ENCODE data around the gene TEX51.

The TEX51 gene

GRCh38 chr2:126907671-126908070 lies 9.0 kb downstream of the TEX51 start:
- no peak for DNase-seq (ENCODE audit: low spot score)
- TF ChIP-seq CTCF (IDR thresholded peaks at IDR 0.05; ENCODE audit: borderline replicate concordance, control extremely low read depth, extremely low read depth, insufficient read depth, missing control alignments): no peak
- in situ Hi-C loops (cut with MboI; ENCODE audit: low sequenced_read_pairs, unreplicated experiment): no loop called here

GRCh38 chr2:126908721-126909177 lies 10.1 kb downstream of the TEX51 start:
- in situ Hi-C loops (cut with MboI; ENCODE audit: low sequenced_read_pairs, unreplicated experiment): no loop called here
- TF ChIP-seq CTCF (IDR thresholded peaks at IDR 0.05; ENCODE audit: borderline replicate concordance, control extremely low read depth, extremely low read depth, insufficient read depth, missing control alignments): no peak
- DNase-seq (ENCODE audit: low spot score): no peak

GRCh38 chr2:126909366-126909765 lies 10.7 kb downstream of the TEX51 start:
- TF ChIP-seq CTCF (IDR thresholded peaks at IDR 0.05; ENCODE audit: borderline replicate concordance, control extremely low read depth, extremely low read depth, insufficient read depth, missing control alignments): no peak
- no peak for DNase-seq (ENCODE audit: low spot score)
- in situ Hi-C loops (cut with MboI; ENCODE audit: low sequenced_read_pairs, unreplicated experiment): no loop called here

- no peak for DNase-seq (ENCODE audit: low spot score)
- in situ Hi-C loops (cut with MboI; ENCODE audit: low sequenced_read_pairs, unreplicated experiment): no loop called here
- no peak for TF ChIP-seq CTCF (IDR thresholded peaks at IDR 0.05; ENCODE audit: borderline replicate concordance, control extremely low read depth, extremely low read depth, insufficient read depth, missing control alignments)
These were observed 11.1 kb downstream of the TEX51 start for GRCh38 chr2:126909781-126910180.

GRCh38 chr2:126910637-126911036 lies 11.9 kb downstream of the TEX51 start:
- TF ChIP-seq CTCF (IDR thresholded peaks at IDR 0.05; ENCODE audit: borderline replicate concordance, control extremely low read depth, extremely low read depth, insufficient read depth, missing control alignments): no peak
- DNase-seq (ENCODE audit: low spot score): no peak
- in situ Hi-C loops (cut with MboI; ENCODE audit: low sequenced_read_pairs, unreplicated experiment): no loop called here

GRCh38 chr2:126911111-126911796 lies 12.6 kb downstream of the TEX51 start:
- TF ChIP-seq CTCF (IDR thresholded peaks at IDR 0.05; ENCODE audit: borderline replicate concordance, control extremely low read depth, extremely low read depth, insufficient read depth, missing control alignments): no peak
- DNase-seq (ENCODE audit: low spot score): no peak
- in situ Hi-C loops (cut with MboI; ENCODE audit: low sequenced_read_pairs, unreplicated experiment): no loop called here
